HG03521 (cell line): ENCODE data around the gene LRFN5.
"Not testable (repeated sequence)": the region's sequence is repeated elsewhere in the genome, so short reads cannot be mapped to it uniquely, and the experiment has no call there.

Source experiments
- ATAC-seq: cut with Tn5 transposase; IDR thresholded peaks from one replicate; pipeline ENCODE4 v1.9.1; 2021; ENCODE audit warnings: mild to moderate bottlenecking, moderate library complexity; ENCODE audit not compliant: unreplicated experiment

LRFN5 gene

GRCh38 chr14:41878321-41878720 lies 271.6 kb downstream of the LRFN5 start:
- ATAC-seq: no peak

- no peak for ATAC-seq
Measured at GRCh38 chr14:41891624-41892023, 284.9 kb downstream of the LRFN5 start.

GRCh38 chr14:41899416-41899815 lies 292.7 kb downstream of the LRFN5 start:
- no peak for ATAC-seq

GRCh38 chr14:41900644-41901043 lies 294.0 kb downstream of the LRFN5 start:
- no peak for ATAC-seq

GRCh38 chr14:41901089-41901488 lies 294.4 kb downstream of the LRFN5 start:
- no peak for ATAC-seq

- ATAC-seq: no peak
Measured at GRCh38 chr14:41905394-41905964, 298.8 kb downstream of the LRFN5 start.

- ATAC-seq: not testable (repeated sequence)
Measured at GRCh38 chr14:41911155-41911554, 304.5 kb downstream of the LRFN5 start.

GRCh38 chr14:41913398-41913797 lies 306.7 kb downstream of the LRFN5 start:
- no peak for ATAC-seq

GRCh38 chr14:41915732-41916131 lies 309.1 kb downstream of the LRFN5 start:
- no peak for ATAC-seq

- ATAC-seq: no peak
Measured at GRCh38 chr14:41916313-41916712, 309.6 kb downstream of the LRFN5 start.

- ATAC-seq: no peak
Measured at GRCh38 chr14:41925409-41925808, 318.7 kb downstream of the LRFN5 start.

GRCh38 chr14:41950428-41951151 lies 343.9 kb downstream of the LRFN5 start:
- no peak for ATAC-seq
